ENCODE results near the gene PTPN21. TPM values are rescaled to one million over a fixed set of nuclear protein-coding genes. Genes with fewer than 3 reads are reported as not detected.

PTPN21 gene
- total and polyA plus RNA-seq, 2 donors (not counting 3 experiments of a cell fraction or from before 2014, with no cell fraction given) = 9.2 to 16.1 TPM

- no TSS peak for BruUV-seq (replicated peaks)
- dilution Hi-C loops (cut with MboI; ENCODE audit: extremely low pct_ligation_motif_present, low sequenced_read_pairs) = no loop called here
- no peak for DNase-seq (ENCODE audit: low read depth, low spot score)
These were observed 64.6 kb downstream of the PTPN21 start for GRCh38 chr14:88490168-88490567.

More at GRCh38 chr14:88490168-88490567, 64.6 kb downstream of the PTPN21 start:
- Histone ChIP-seq H3K27me3 (ENCODE audit: control insufficient read depth in 2 of 2, insufficient read depth in 2 of 2, low read length in 2 of 2) (no peaks in the 10 kb centered on the region), H4K20me1 (replicated peaks; ENCODE audit: control insufficient read depth, extremely low read depth, insufficient read depth, low read length) (no peaks in the 10 kb centered on the region), H3K9me1 (replicated peaks; ENCODE audit: control insufficient read depth, extremely low read depth, insufficient read depth, low read length) (no peaks in the 10 kb centered on the region), H3K4me1 (ENCODE audit: control insufficient read depth, extremely low read depth, insufficient read depth, low read length) (no peaks in the 10 kb centered on the region), H3K79me2 (ENCODE audit: control insufficient read depth, insufficient read depth, low read length) (no peaks in the 10 kb centered on the region), H3K4me3 (replicated peaks in 1 of 3; ENCODE audit: insufficient read depth in 1 of 3, low read depth in 1 of 3, low read length in 3 of 3) (no peak overlapping the region), H3K4me2 (ENCODE audit: insufficient read depth, low read length) (no peak overlapping the region), H2AFZ (ENCODE audit: low read depth, low read length) (no peak overlapping the region), H3K9me3 (replicated peaks; ENCODE audit: control insufficient read depth, insufficient read depth, low read length) (no peaks in the 10 kb centered on the region), H3K36me3 (ENCODE audit: control insufficient read depth in 2 of 2, extremely low read depth in 1 of 2, insufficient read depth in 2 of 2, low read length in 2 of 2) (peaks cover 15 to 19% of the 10 kb centered on the region in 2 experiments), H3K27ac (ENCODE audit: insufficient read depth, low read depth, low read length) (no peak overlapping the region), H3K9ac (replicated peaks; ENCODE audit: extremely low read depth, insufficient read depth, low read length) (no peak overlapping the region)
- FAIRE-seq = no peak
- intact Hi-C loops (cut with micrococcal nuclease) = loop anchor here (5.0 kb wide), 1 partner anchor 303 kb away; no protein-coding TSS in a partner anchor
- CTCF ChIA-PET = interaction anchor here (0.8 kb wide), 1 partner anchor 9 kb away, joined by 3 read pairs; no protein-coding TSS in a partner anchor
- TF ChIP-seq EZH2 (IDR thresholded peaks at IDR 0.05; ENCODE audit: borderline replicate concordance, low read depth, low read length, severe bottlenecking) = no peak
- TF ChIP-seq POLR2AphosphoS5 (IDR thresholded peaks at IDR 0.05; ENCODE audit: insufficient read depth, low read depth, low read length) = no peak
- TF ChIP-seq FOS (IDR thresholded peaks at IDR 0.05; ENCODE audit: borderline replicate concordance, insufficient read depth, low read length) = no peak
- no peak for TF ChIP-seq CTCF (IDR thresholded peaks at IDR 0.05; ENCODE audit: extremely low read depth in 1 of 2, insufficient read depth in 1 of 2, low read depth in 1 of 2, low read length in 2 of 2)
- TF ChIP-seq JUN (IDR thresholded peaks at IDR 0.05; ENCODE audit: borderline replicate concordance, insufficient read depth, insufficient read length, low read depth) = no peak
- TF ChIP-seq POLR2A (IDR thresholded peaks at IDR 0.05; ENCODE audit: low read depth, low read length) = no peak
- no peak for TF ChIP-seq MAX (IDR thresholded peaks at IDR 0.05; ENCODE audit: insufficient read depth, insufficient read length)
- no peak for TF ChIP-seq GATA2 (IDR thresholded peaks at IDR 0.05; ENCODE audit: insufficient read depth, insufficient read length, low read depth, low read length)
- no peak for TF ChIP-seq MYC (IDR thresholded peaks at IDR 0.05; ENCODE audit: low read depth, low read length)
- POLR2A ChIA-PET = no interaction called here

Measured in endothelial cell of umbilical vein (primary cell).